Endothelial cell of umbilical vein (primary cell): ENCODE measurements around the gene GSG1L. TPM values are rescaled to one million over a fixed set of nuclear protein-coding genes. Genes with fewer than 3 reads are reported as not detected.

Experiments
- BruUV-seq: library from RNA; stranded (reverse); fragments of 400-500 nt; replicated peaks from 2 replicates; lab custom pipeline; 2021; lab: Mats Ljungman, UMichigan
- CTCF ChIA-PET: fragments of 300-600, 350-600 bp; sonication (Branson Sonifier 250); formaldehyde crosslinking; loops from one replicate; lab custom pipeline; 2021; ENCODE audit warnings: antibody characterized with exemption, inconsistent platforms; lab: Charles Lee
- POLR2A ChIA-PET: fragments of 300-600, 350-600 bp; sonication (Branson Sonifier 250); formaldehyde crosslinking; loops from one replicate; lab custom pipeline; 2021; ENCODE audit warnings: antibody characterized with exemption, inconsistent platforms; lab: Charles Lee
- DNase-seq: peaks from one replicate; pipeline ENCODE4 v3.0.0-alpha.2; 2011; ENCODE audit warnings: low read depth, low spot score
- FAIRE-seq: peaks from 2 replicates; lab custom pipeline; 2011; peaks lifted over from hg19 to GRCh38; lab: Jason Lieb, UNC
- H2AFZ ChIP-seq: 2 replicates; pipeline ENCODE4 v1.6.0; 2012; ENCODE audit warnings: low read depth, low read length, control low read depth, inconsistent platforms
- H3K27ac ChIP-seq: 2 replicates; pipeline ENCODE4 v1.5.1; 2011; ENCODE audit warnings: low read depth, mild to moderate bottlenecking, control low read depth, low read length, moderate library complexity; ENCODE audit not compliant: insufficient read depth
- H3K27me3 ChIP-seq, 2 experiments: 2 replicates each; pipeline versions ENCODE4 v1.6.0 to v1.6.1; 2011; ENCODE audit warnings: low read length in 2 of 2, mixed read lengths in 1 of 2; ENCODE audit not compliant: control insufficient read depth in 2 of 2, insufficient read depth in 2 of 2
- H3K36me3 ChIP-seq, 2 experiments: 2 replicates in 1 of 2; 3 replicates in 1 of 2; pipeline ENCODE4 v1.5.1; 2011; ENCODE audit warnings: low read length in 2 of 2, mild to moderate bottlenecking in 1 of 2, moderate library complexity in 1 of 2; ENCODE audit not compliant: control insufficient read depth in 2 of 2, insufficient read depth in 2 of 2; ENCODE audit errors: extremely low read depth in 1 of 2
- H3K4me1 ChIP-seq: 3 replicates; pipeline ENCODE4 v1.5.1; 2011; ENCODE audit warnings: mild to moderate bottlenecking, low read length; ENCODE audit not compliant: control insufficient read depth, insufficient read depth; ENCODE audit errors: extremely low read depth
- H3K4me2 ChIP-seq: 2 replicates; pipeline ENCODE4 v1.6.1; 2011; ENCODE audit warnings: low read length, control low read depth, mixed read lengths; ENCODE audit not compliant: insufficient read depth
- H3K4me3 ChIP-seq, 3 experiments: fragments of 200-600 bp in 1 of 3; sonication (generic), shearing (Covaris generic) in 1 of 3; replicated peaks in 1 of 3; 2 replicates each; pipeline ENCODE4 v1.5.1; 2011 to 2016; ENCODE audit warnings: control low read depth in 3 of 3, low read length in 3 of 3, mild to moderate bottlenecking in 2 of 3, inconsistent platforms in 1 of 3, low read depth in 1 of 3, moderate library complexity in 1 of 3; ENCODE audit not compliant: insufficient read depth in 1 of 3
- H3K79me2 ChIP-seq: 2 replicates; pipeline ENCODE4 v1.6.0; 2012; ENCODE audit warnings: low read length, inconsistent platforms; ENCODE audit not compliant: control insufficient read depth, insufficient read depth
- H3K9ac ChIP-seq: replicated peaks from 2 replicates; pipeline ENCODE3; 2011; ENCODE audit warnings: low read length, control low read depth; ENCODE audit not compliant: insufficient read depth; ENCODE audit errors: extremely low read depth
- H3K9me1 ChIP-seq: replicated peaks from 3 replicates; pipeline ENCODE4 v1.6.0; 2011; ENCODE audit warnings: mild to moderate bottlenecking, low read length; ENCODE audit not compliant: control insufficient read depth, insufficient read depth; ENCODE audit errors: extremely low read depth
- H3K9me3 ChIP-seq: replicated peaks from 2 replicates; pipeline ENCODE4 v1.5.1; 2012; ENCODE audit warnings: low read length, inconsistent platforms; ENCODE audit not compliant: control insufficient read depth, insufficient read depth
- H4K20me1 ChIP-seq: replicated peaks from 2 replicates; pipeline ENCODE3; 2011; ENCODE audit warnings: mild to moderate bottlenecking, low read length; ENCODE audit not compliant: control insufficient read depth, insufficient read depth; ENCODE audit errors: extremely low read depth
- CTCF ChIP-seq, 2 donors: IDR thresholded peaks; 1 replicate in 1 of 2; 2 replicates in 1 of 2; pipeline ENCODE4 v1.5.1; 2011; ENCODE audit warnings: low read length in 2 of 2, mild to moderate bottlenecking in 2 of 2, moderate library complexity in 2 of 2, control low read depth in 1 of 2, inconsistent platforms in 1 of 2, low read depth in 1 of 2; ENCODE audit not compliant: insufficient read depth in 1 of 2; ENCODE audit errors: extremely low read depth in 1 of 2
- EZH2 ChIP-seq: IDR thresholded peaks from 2 replicates; pipeline ENCODE4 v1.6.1; 2012; ENCODE audit warnings: borderline replicate concordance, low read depth, mild to moderate bottlenecking, moderate library complexity, low read length, inconsistent platforms; ENCODE audit not compliant: severe bottlenecking
- FOS ChIP-seq: IDR thresholded peaks from 2 replicates; pipeline ENCODE4 v1.6.1; 2011; ENCODE audit warnings: mild to moderate bottlenecking, low read length, moderate library complexity, borderline replicate concordance; ENCODE audit not compliant: insufficient read depth
- GATA2 ChIP-seq: IDR thresholded peaks from 2 replicates; pipeline ENCODE4 v1.7.0; 2011; ENCODE audit warnings: low read depth, mild to moderate bottlenecking, moderate library complexity, mixed read lengths, low read length; ENCODE audit not compliant: insufficient read length, insufficient read depth
- JUN ChIP-seq: IDR thresholded peaks from 2 replicates; pipeline ENCODE4 v1.6.1; 2011; ENCODE audit warnings: borderline replicate concordance, low read depth; ENCODE audit not compliant: insufficient read length, insufficient read depth
- MAX ChIP-seq: IDR thresholded peaks from 2 replicates; pipeline ENCODE4 v1.6.1; 2011; ENCODE audit not compliant: insufficient read depth, insufficient read length
- MYC ChIP-seq: IDR thresholded peaks from one replicate; pipeline ENCODE4 v1.6.1; 2011; ENCODE audit warnings: mild to moderate bottlenecking, low read depth, low read length
- POLR2A ChIP-seq: IDR thresholded peaks from 2 replicates; pipeline ENCODE4 v1.6.1; 2012; ENCODE audit warnings: low read depth, mild to moderate bottlenecking, control low read depth, low read length
- POLR2AphosphoS5 ChIP-seq: IDR thresholded peaks from 2 replicates; pipeline ENCODE4 v1.6.1; 2012; ENCODE audit warnings: low read depth, mild to moderate bottlenecking, control low read depth, low read length, moderate library complexity; ENCODE audit not compliant: insufficient read depth
- dilution Hi-C: fragments of 300-500 bp; cut with MboI; formaldehyde crosslinking; loops from one replicate; pipeline ENCODE4 v1.15.0; 2019; ENCODE audit warnings: low sequenced_read_pairs; ENCODE audit not compliant: extremely low pct_ligation_motif_present
- intact Hi-C: fragments of 100-400 bp; cut with micrococcal nuclease; formaldehyde crosslinking; loops from one replicate; pipeline ENCODE4 v1.10.0; 2022
- polyA plus RNA-seq, 4 experiments: library from polyadenylated mRNA; depleted of rRNA in 3 of 4; stranded (reverse) in 3 of 4; unstranded in 1 of 4; fragments of >200 nt; gene quantifications; 2 replicates each; pipeline versions ENCODE4 v1.2.1 to v1.2.3, GENCODE V29; 2011 to 2012; ENCODE audit warnings: missing spikeins in 1 of 4
- total RNA-seq: library from RNA; stranded (reverse); gene quantifications from 2 replicates; pipeline ENCODE4 v1.2.3, GENCODE V29; 2021

Gene GSG1L
- total and polyA plus RNA-seq, 2 donors (not counting 3 experiments of a cell fraction or from before 2014, with no cell fraction given) = 0.06 TPM; not detected in 1

- Histone ChIP-seq H3K4me1 (peaks cover 11% of the 10 kb centered on the region), H3K4me2 (no peak overlapping the region), H3K79me2 (no peaks in the 10 kb centered on the region), H3K4me3 (no peak overlapping the region), H3K9me1 (no peaks in the 10 kb centered on the region), H3K9ac (no peak overlapping the region), H3K27me3 (no peaks in the 10 kb centered on the region), H3K9me3 (no peaks in the 10 kb centered on the region), H3K27ac (no peak overlapping the region), H2AFZ (no peak overlapping the region), H3K36me3 (peaks cover 0 to 2% of the 10 kb centered on the region in 2 experiments), H4K20me1 (no peaks in the 10 kb centered on the region)
- DNase-seq = no peak
- ChIA-PET POLR2A (no interaction called here), CTCF (interaction anchor here (1.1 kb wide), 1 partner anchor 117 kb away, joined by 3 read pairs; no protein-coding TSS in a partner anchor)
- no peak for FAIRE-seq
- TF ChIP-seq JUN (no peak), FOS (no peak), MYC (no peak), CTCF (IDR thresholded peaks at IDR 0.05; ENCODE audit: extremely low read depth in 1 of 2, insufficient read depth in 1 of 2, low read depth in 1 of 2, low read length in 2 of 2) (no peak), GATA2 (no peak), POLR2A (no peak), EZH2 (no peak), MAX (no peak), POLR2AphosphoS5 (no peak)
- intact Hi-C loops = loop anchor here (5.0 kb wide), 1 partner anchor 54 kb away; no protein-coding TSS in a partner anchor
- BruUV-seq = no TSS peak
- dilution Hi-C loops = no loop called here
These were observed 307.1 kb downstream of the GSG1L start for GRCh38 chr16:27756206-27756970.
